GM18517 (cell line): ENCODE measurements around the gene SMIM1.

Experiments
- ATAC-seq: cut with Tn5 transposase; IDR thresholded peaks from one replicate; pipeline ENCODE4 v1.9.1; 2021; ENCODE audit warnings: mild to moderate bottlenecking, moderate library complexity; ENCODE audit not compliant: unreplicated experiment

Gene SMIM1

DNA sequence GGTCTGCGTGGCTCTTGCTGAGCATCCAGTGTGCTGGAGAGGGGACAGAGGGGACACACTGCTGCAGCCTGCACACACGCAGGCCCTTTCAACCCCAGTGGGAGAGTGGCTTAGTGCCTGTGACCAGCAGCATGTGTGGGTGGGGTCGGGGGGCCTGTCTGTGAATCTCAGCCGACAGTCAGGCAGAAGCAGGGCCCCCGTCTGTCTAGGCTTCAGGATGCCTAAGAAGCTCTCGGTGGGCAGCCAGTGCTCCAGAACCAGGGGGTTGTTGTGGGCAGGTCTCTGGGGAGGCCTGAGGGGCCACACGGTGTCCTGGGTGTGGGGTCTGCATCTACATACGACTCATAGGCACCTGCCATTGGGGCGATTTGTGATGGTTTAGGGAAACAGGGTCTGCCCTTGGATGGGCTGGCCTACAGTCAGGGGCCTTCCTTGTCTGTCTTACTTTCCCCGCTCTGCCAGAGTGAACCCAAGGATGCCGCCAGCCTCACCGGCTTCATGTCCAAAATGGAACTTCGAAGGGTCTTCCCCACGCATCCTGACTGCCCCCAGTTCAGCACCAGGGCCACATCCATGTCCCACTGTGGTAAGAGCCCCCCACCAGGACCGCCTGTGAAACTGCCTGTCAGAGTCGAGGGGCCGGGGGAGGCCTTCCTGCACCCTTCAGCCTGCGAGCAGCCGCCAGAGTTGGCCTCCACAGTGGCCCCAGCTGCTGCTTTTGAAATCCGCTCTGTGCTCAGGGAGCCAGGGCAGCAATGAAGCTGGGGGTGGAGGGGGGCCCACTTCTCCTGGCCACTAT is 18.7 kb upstream of the SMIM1 start:
- ATAC-seq = no peak

DNA sequence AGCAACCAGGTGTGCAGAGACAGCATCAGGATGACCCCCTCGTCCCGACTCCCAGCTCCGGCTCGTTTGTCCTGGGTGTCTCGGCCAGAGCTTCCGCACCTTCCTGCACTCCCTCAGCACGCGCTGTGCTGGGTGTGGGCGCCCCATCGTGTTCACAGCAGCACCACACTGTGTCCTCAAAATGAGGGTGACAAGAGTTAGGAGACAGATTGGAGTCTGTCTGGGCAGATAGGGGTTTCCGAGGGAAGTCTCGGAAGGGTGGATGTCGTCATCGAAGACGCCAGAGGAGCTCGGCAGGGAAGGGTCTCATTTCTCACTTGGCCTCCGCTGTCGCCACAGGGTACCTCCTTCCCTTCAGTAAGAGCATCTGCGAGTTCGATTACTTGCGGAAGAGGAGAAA is 16.2 kb upstream of the SMIM1 start:
- ATAC-seq = no peak

DNA sequence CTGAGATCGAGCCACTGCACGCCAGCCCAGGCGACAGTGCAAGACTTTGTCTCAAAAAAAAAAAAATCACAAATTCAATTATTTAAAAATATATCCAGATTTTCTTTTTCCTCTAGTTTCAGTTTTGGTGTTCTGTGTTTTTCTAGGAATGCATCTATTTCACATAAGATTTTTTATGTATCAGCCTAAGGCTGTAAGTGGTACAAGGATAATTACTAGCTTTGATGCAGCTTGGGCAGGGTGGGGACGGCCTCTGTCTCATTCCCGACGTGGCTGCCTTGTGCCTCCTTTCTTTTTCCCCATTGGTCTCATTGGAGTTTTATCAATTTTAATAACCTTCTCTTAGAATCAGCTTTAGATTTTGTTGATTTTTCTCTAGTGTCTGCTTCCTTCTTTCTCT is 13.4 kb upstream of the SMIM1 start:
- ATAC-seq = no peak

DNA sequence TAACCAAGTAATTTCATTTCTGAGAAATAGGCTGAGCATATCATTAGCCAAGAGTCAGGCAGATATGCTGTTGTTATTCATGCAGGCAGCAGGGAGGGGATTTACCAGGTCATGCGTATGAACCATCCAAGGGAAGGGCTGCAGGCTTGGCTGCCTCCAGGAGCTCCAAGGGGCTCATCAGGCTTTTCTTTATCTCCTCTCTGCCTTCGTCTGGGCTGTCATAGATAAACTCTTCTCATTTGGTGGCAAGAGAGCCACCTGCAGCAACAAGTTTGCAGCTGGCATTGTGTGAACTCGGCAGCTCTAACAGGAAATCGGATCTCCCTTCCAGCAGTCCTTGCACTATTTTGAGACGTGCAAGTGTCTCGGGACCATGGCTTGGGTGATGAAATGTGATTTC is 12.8 kb upstream of the SMIM1 start:
- ATAC-seq = no peak

DNA sequence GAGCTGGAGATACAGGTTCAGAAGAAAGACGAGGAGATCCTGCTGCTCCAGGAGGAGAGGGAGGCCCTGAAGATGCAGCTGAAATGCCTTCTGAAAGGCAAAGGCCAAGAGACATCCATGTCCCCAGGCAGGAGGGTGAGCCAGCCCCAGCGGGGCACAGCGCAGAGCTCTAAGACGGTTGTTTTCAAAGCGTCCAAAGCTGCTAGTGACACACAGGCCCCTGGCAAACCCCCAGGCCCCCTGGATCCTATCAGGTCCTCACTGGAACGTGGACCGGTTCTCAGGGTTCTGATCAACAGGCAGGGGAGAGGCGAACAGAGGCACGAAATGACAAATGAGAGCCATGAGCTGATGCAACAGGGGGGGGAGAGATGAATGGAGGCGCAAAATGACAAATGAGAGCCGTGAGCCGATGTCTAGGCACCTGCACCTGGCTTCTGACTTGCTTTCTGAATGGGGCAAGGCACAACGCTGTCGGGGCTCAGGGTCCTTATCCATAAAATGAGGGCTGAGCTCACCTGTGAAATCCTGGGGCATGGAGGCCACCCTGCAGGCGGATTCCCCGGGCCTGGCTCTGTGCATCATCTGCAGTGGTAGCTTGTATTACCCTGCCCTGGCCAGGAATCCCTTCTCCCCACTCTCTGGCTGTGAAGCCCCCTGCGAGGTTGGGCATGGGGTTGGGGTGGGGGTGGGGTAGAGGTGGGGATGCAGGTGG is 11.1 kb upstream of the SMIM1 start:
- no peak for ATAC-seq

DNA sequence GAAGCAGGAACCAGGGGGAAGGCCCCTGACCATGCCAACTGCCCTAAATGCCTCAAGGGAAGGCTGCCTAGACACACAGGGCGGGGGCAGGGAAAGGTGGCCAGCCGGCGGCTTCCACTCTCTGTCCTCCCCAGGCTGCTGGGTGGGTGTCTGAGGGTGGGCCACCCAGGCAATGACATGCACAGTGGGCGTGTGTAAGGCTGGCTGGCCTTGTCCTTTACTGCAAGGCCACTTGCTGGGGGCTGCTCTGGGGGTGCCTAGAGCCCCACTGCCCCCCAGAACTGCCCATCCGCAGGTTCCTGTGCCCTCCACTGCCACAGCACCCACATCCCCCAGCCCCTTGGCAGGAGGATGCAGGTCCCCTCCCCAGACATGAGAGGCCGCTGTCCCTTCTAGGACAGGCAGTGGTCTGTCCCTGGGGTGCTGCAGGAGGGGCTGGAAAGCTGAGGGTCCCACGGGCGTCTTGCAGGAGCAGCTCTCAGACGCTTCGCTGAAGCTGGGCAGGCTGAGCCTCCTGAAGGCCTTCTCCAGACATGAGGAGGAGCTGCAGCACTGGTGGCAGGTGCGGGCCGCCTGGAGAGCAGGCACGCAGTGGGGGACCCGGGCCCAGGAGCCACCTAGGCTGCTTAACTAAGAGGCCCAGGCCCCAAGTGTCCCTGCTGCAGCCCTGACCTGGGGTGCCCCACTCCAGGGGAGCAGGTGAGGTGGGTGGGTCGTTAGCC is 10.2 kb upstream of the SMIM1 start:
- no peak for ATAC-seq

DNA sequence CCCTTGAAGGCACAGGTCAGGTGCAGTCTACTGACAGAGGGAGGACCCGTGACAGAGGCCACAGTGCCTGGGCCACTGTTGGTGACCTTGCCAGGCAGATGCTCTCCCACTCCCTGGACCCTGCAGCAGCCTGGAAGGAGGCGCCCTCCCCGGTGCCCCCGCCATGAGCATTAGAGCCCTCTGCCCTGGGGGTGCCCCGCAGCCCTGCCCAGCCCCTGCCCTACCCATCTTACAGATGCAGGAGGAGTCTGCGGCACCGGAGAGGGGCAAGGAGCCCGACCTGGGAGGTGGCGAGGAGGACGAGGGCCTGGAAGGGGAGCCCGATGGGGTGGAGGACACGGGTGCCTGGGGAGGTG is 9.7 kb upstream of the SMIM1 start:
- ATAC-seq = no peak

DNA sequence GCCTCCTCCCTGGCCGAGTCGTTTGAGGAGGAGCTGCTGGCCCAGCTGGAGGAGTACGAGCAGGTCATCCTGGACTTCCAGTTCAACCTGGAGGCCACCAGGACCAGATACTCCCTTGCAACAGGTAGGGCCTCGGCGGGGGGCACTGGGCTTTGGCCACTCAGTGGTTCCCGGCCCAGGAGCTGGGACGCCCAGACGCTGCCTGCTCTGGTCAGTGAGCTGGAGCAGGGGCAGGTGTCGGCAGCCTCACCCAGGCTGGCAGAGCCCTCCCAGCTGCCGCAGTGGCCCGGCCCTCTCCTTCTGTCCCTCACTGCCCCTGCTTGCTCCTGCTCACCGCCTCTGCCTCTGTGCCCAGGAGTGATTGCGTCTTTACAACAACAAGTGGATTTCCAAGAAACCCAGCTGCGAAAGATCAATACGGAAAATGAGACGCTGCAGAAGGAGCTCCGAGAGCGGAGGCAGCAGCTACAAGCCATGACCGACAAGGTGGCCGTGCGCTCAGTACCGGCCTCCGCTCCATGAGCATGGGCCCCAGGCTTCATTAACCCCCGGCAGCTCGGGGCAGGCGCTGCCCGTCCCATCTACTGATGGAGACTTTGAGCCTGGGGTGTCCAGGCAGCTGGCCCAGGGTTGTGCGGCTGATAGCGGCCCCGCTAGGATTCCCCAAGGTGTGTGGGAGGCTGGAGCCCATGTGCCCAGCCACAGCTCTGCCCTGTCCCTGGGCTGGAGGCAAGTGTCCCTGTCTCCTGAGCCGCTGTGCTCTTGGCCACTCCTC is 9.0 kb upstream of the SMIM1 start:
- ATAC-seq = no peak

DNA sequence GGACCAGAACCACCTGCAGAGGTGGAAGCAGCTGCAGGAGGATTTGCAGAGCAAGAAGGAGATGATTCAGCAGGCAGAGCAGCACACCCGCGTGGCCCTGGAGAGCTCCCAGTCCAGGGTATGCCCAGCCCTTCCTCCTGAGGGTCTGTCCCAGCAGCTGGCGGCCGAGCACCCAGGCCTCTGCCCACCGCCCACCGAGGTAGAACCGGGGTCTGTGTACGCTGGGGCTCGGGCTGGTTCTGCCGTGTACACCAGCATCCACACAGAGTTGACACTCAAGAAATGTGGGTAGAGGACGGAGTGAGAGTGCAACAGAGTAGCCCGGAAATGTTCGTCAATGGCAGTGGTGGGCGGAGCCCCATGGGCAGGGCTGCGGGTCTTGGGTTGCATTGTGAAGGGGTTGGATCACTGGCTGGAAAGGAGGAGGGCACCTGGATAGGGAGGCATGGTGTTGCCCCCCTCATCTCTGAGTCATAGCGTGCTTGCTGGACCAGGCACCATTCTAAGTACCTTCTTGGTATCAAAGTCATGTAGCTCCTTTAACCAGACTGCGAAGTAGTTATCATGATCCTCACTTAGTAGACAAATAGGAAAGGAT is 5.1 kb upstream of the SMIM1 start:
- no peak for ATAC-seq

DNA sequence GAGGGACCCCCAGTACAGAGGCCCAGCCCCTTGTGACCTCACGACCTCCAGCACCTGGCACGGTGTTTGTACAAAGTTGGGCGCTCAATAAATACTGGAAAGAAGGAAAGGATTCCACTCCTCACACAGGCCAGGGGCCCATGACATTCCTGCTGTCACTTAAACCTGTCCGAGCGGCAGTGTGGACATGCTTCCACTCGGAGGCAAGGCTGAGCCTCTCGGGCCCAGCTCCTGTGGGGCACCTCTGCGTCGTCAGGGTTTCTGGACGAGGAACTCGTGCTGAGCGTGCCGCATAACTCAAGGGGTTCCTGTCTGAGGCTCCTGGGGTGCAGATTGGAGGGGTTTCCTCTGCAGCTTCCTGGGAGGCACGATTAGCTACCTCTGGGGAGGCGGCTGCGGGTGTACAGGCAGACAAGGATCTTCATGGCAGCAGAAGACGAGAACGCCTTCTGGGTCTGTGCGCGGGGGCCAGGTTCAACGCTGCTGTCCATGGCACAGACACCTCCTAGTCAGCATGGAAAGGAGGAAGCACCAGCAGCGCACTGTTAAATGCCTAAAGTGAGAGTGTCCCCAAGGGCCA is 3.6 kb upstream of the SMIM1 start:
- ATAC-seq = no peak

DNA sequence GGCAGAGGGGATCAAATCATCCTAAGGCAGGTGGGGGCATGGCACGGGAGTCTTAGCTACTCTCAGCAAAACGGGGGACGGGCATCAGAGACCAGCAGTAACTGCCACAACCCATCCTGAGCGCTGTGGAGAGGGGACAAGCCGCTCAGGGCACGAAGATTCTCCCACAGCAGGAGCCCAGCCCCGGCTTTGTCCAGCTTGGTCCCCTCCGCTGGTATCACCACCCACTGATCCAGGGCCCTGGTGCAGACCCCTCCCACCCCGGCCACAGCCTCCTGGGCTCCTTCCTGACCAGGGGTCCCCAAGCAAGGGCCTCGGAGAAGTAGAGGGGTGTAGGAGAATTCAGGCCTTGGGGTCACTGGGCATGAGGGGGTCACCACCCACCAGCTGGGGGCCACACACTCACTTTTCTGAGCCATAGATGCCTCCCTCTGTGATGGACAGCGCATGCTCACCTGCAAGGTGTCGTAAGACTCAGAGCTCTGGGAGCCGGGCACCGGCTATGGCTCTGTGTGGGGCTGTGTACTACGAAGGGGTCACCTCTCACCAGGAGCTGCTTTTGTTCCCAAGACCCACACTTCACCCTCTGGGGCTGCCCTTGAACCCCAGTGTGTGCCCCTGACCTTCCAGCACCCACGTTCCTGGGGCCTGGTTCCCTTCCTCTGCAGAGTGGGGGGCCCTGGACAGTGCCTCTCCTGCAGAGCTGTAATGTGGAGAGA is 2.3 kb upstream of the SMIM1 start:
- no peak for ATAC-seq

DNA sequence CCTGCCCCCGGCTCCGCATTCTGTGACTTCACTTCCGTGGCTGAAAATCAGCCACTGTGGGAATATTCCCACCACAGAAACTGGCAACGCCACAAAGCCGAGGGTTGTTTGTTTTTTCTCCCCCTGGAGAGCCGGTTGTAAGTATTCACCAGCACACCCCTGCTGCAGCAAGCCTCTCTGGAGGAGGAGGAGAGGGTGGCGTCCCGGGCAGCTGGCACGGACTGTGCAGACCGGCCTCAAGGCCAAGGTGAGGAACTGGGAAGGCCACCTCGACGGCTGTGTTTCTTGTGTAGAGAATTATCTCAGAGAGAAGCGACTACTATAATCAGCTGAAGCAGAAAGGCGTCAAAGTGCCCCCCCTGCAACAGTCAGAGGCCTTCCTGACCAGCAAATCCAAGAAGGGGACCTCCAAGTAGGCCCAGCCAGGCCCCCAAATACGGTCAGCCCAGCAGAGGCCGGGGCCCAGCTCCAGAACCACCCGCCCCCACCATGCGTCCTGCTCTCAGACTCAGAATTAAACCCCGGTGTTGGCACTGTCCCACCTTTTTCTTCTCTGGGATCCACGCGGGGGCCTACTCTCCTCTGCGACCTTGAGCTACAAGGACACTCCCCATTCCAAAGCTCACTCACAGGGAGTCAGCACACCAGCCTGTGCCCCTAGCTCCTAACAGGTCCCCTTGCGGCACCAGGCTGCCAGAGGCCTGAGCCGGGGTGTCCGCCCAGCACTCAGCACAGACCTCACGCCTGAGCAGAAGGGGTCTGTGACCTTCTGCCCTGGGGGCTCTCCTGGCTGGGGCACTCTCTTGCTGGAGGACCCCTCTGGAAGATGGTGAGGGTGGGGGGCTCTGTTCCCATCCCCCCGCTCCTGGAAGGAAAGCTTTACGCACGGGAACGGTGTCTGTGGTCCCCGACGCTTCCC is 1.2 kb upstream of the SMIM1 start:
- ATAC-seq = no peak

DNA sequence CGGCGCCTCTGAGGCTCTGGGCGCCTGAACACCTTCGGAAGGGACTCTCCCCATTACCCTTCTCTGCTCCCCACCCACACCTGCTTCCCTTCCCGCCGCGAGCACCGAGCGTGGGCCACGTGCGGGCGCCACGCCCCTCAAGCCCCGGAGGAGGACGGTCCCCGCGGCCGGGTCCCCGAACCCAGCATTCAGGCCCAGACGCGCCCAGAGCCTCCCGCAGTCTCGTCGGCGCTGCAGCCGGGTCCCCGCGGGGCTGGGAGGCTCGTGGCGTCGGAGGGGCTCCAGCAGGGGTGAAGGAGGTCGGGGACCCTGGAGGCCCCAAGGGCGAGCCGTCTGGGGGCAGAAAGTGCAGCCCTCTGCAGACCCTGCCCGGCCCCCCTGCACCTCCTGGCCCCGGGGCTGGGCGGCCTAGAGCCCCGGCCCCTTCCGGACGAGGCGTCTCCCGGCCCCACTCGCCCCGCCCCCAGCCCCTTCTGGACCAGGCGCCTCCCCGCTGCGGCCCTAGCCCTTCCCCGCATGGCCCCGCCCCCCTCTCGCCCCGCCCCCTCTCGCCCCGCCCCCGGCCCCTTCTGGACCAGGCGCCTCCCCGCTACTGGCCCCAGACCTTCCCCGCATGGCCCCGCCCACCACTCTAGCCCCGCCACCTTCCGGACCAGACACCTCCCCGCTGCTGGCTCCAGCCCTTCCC is 378 bp upstream of the SMIM1 start:
- ATAC-seq = no peak

DNA sequence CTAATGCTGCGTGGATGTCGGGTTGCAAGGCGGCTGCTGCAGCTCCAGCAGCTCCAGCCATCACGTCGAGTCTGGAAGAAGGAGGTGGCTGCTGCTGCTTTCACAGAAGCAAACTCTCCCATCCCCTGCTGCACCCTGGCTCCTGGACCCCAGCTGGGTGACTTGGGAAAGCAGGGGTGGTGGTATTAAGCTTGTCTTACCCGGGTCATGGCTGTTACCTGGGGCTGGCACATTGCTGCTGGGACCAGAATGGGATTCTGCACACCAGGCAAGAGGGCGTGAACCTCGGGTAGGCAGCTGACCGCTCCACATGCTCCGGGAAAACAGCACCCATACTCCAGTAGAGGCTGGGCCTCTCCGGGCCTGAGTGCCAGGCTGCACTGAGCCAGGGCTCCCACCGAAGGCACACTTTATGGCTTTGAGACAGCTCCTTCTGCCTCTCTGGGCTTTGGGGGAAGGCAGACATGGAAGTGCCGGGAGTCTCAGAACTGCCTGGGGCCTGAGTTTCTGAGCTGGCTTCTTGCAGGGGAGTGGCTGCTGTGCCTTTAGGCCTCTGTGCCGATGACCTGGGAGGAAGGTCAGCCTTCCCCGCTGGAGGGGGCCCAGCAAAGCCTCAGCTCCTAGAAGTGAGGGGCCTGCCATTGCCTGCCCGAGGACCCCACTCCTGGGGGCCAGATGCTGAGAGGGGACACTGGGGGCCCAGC is 1.2 kb downstream of the SMIM1 start:
- ATAC-seq = no peak

DNA sequence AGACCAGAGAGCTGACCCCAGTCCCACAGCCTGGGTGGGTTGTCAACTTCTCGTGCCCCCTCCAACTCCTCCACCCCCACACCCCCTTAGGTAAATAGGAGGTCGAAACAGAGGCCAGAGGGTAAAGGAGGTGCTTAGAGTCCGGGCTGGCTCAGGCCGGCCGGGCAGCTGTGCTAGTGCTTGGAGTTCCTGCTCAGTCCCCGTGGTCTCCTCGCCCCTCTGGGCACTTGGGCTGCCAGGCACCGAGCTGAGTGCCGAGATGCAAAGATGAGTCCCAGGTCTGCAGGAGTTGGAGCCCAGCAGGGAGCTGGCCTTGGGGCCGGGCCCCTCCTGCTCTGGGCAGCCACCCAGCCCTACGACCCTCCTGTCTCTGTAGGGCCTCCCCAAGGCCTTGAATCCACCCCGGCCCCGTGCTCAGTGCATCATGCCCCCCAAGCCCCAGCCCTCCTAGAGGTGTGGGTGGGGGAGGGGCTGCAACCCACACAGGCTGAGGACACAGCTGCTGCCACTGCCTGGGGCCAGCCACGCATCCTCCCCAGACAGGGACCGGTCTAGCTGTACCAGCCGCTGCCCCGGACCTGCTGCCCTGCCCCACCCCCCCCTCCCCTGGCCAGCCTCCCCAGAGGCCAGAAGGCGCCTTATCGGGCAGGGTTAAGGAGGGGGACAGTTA is 1.9 kb downstream of the SMIM1 start:
- no peak for ATAC-seq

DNA sequence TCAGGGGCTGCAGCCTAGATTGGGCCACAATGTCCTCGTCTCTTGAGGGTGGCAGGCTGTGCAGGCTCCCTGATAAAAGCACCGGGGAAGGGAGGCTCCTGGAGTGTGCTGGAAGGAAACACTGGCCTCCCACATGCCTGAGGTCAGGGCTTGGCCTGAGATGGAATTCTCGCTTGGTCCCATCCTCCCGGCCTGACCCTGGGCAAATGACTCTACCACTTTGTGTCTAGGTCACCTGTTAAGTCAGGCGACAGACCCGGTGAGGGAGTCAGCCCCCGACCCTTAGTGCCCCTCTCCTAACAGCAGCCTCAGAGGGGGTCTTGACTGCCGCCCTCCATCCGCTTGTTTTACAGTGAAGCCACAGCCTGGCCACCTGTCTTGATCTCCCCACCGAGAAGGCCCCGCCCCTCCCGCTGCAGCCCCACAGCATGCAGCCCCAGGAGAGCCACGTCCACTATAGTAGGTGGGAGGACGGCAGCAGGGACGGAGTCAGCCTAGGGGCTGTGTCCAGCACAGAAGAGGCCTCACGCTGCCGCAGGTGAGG is 2.5 kb downstream of the SMIM1 start:
- no peak for ATAC-seq
